Neural progenitor cell (in vitro differentiated cells): ENCODE data around the gene GPC4.

Experiments
- EZH2phosphoT487 ChIP-seq: fragments of 200-600 bp; sonication (generic); IDR thresholded peaks from 2 replicates; pipeline ENCODE4 v1.6.1; 2017; ENCODE audit warnings: antibody characterized with exemption
- TF ChIP-seq, protein P1 (sequence below): fragments of 200-600 bp; sonication (generic); IDR thresholded peaks from 2 replicates; pipeline ENCODE4 v1.5.1; 2017; ENCODE audit warnings: antibody characterized with exemption, mild to moderate bottlenecking

DNA sequence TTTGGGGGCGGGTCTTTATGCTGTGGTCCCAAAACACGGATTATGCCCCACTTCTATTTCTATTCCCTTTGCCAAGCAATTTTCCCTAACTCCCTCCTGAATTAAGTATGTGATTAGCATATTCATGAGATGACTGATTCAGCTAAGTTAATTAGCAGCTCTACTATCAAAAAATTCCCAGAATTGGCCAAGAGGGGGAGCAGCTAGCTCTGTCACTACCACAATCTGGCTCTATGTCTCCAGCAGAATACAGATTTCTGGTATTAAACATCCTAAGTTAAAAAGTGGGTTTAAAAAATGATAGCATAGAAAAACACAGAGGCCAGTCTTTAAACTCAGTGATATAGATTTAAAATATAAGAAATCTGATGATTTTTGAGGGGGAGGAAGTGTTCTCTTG lies 80.3 kb downstream of the GPC4 start:
- TF ChIP-seq, protein P1, sequence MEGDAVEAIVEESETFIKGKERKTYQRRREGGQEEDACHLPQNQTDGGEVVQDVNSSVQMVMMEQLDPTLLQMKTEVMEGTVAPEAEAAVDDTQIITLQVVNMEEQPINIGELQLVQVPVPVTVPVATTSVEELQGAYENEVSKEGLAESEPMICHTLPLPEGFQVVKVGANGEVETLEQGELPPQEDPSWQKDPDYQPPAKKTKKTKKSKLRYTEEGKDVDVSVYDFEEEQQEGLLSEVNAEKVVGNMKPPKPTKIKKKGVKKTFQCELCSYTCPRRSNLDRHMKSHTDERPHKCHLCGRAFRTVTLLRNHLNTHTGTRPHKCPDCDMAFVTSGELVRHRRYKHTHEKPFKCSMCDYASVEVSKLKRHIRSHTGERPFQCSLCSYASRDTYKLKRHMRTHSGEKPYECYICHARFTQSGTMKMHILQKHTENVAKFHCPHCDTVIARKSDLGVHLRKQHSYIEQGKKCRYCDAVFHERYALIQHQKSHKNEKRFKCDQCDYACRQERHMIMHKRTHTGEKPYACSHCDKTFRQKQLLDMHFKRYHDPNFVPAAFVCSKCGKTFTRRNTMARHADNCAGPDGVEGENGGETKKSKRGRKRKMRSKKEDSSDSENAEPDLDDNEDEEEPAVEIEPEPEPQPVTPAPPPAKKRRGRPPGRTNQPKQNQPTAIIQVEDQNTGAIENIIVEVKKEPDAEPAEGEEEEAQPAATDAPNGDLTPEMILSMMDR, result peak; percentile 62
- TF ChIP-seq EZH2phosphoT487, result no peak
